Erythroblast (primary cell): ENCODE measurements around the gene TNFRSF4.

Source experiments
- GATA1 ChIP-seq: IDR thresholded peaks from 2 replicates; pipeline ENCODE4 v1.6.1; 2011; ENCODE audit warnings: low read depth, mild to moderate bottlenecking, control low read depth, low read length, moderate library complexity
- POLR2A ChIP-seq: IDR thresholded peaks from 2 replicates; pipeline ENCODE4 v1.6.1; 2011; ENCODE audit warnings: mild to moderate bottlenecking, low read length

GRCh38 chr1:1187938-1188337, 26.0 kb downstream of the TNFRSF4 start:
- TF ChIP-seq POLR2A (no peak), GATA1 (no peak)
